Measurements from ENCODE around the gene OASL.

DNA sequence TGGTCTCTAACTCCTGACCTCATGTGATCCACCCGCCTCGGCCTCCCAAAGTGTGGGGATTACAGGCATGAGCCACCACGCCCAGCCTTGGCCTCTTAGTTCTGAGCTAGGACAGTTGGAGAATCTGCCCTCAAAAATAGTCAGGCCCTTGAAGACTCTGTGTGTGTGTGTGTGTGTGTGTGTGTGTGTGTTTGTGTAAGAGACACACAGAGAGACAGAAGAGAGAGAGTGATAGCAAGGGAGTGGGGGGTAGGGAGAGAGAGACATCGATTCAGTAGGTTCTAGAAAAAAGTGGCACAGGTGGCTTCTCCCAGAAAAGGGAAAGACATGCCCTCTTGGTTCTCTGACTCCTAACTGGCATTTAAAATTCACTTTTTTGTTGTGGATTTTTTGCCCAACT lies 55.3 kb downstream of the OASL start:
- TF ChIP-seq POLR2AphosphoS5 (IDR thresholded peaks at IDR 0.05): no peak
- TF ChIP-seq, protein P1, sequence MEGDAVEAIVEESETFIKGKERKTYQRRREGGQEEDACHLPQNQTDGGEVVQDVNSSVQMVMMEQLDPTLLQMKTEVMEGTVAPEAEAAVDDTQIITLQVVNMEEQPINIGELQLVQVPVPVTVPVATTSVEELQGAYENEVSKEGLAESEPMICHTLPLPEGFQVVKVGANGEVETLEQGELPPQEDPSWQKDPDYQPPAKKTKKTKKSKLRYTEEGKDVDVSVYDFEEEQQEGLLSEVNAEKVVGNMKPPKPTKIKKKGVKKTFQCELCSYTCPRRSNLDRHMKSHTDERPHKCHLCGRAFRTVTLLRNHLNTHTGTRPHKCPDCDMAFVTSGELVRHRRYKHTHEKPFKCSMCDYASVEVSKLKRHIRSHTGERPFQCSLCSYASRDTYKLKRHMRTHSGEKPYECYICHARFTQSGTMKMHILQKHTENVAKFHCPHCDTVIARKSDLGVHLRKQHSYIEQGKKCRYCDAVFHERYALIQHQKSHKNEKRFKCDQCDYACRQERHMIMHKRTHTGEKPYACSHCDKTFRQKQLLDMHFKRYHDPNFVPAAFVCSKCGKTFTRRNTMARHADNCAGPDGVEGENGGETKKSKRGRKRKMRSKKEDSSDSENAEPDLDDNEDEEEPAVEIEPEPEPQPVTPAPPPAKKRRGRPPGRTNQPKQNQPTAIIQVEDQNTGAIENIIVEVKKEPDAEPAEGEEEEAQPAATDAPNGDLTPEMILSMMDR (IDR thresholded peaks at IDR 0.05): no peak
